Adrenal gland (tissue), 12 donors: ENCODE measurements around the gene TADA2B. TPM values are rescaled to one million over a fixed set of nuclear protein-coding genes. Genes with fewer than 3 reads are reported as not detected.
"Not testable (repeated sequence)": the region's sequence is repeated elsewhere in the genome, so short reads cannot be mapped to it uniquely, and the experiment has no call there.

ENCODE experiments used
- DNase-seq, 7 donors: peaks; one replicate each; pipeline ENCODE4 v3.0.0-alpha.2; 2019 to 2020
- H3K27ac ChIP-seq, 5 donors: fragments of 200-600 bp; sonication (generic) in 4 of 5; 1 replicate in 3 of 5; 2 replicates in 2 of 5; pipeline versions ENCODE4 v1.5.1 to v1.8.0; 2016 to 2020; ENCODE audit warnings: mild to moderate bottlenecking in 1 of 5
- H3K27me3 ChIP-seq: fragments of 200-600 bp; 2 replicates; pipeline ENCODE4 v1.8.0; 2021
- H3K36me3 ChIP-seq, 2 donors: fragments of 200-600 bp; replicated peaks in 1 of 2; 1 replicate in 1 of 2; 2 replicates in 1 of 2; pipeline versions ENCODE4 v1.5.1 to v1.8.0; 2018 to 2022
- H3K4me1 ChIP-seq, 2 donors: fragments of 200-600 bp; replicated peaks in 1 of 2; 1 replicate in 1 of 2; 2 replicates in 1 of 2; pipeline versions ENCODE4 v1.5.1 to v1.8.0; 2018 to 2021
- H3K4me3 ChIP-seq, 4 donors: fragments of 200-600 bp; sonication (generic) in 3 of 4; one replicate each; pipeline ENCODE4 v1.5.1; 2016 to 2018
- H3K9me3 ChIP-seq, 3 donors: fragments of 200-600 bp; sonication (generic) in 1 of 3; replicated peaks in 1 of 3; 1 replicate in 2 of 3; 2 replicates in 1 of 3; pipeline versions ENCODE4 v1.5.1 to v1.8.0; 2016 to 2021
- CTCF ChIP-seq, 6 experiments: fragments of 450-650 bp in 4 of 6; fragments of 200-600 bp in 2 of 6; sonication (generic) in 1 of 6; IDR thresholded peaks; 1 replicate in 5 of 6; 2 replicates in 1 of 6; pipeline versions ENCODE4 v1.5.1 to v1.8.0; 2016 to 2021; ENCODE audit warnings: antibody characterized with exemption in 6 of 6, mild to moderate bottlenecking in 2 of 6, moderate library complexity in 1 of 6
- POLR2A ChIP-seq, 2 donors: fragments of 450-650 bp; IDR thresholded peaks; one replicate each; pipeline ENCODE4 v1.6.1; 2017; ENCODE audit warnings: antibody characterized with exemption in 2 of 2, mild to moderate bottlenecking in 2 of 2, moderate library complexity in 1 of 2
- WGBS, 4 donors: extraction: QIAGEN DNeasy Blood & Tissue Kit in 2 of 4; methylation state at CpG; one replicate each; pipeline versions ENCODE4 v1.1.5 to v1.1.7; 2013 to 2017; 5-methylcytosine and 5-hydroxymethylcytosine counted together
- intact Hi-C, 2 donors: fragments of 100-400 bp; cut with DNase I; formaldehyde crosslinking; loops; one replicate each; pipeline versions ENCODE4 v1.14.1 to v1.15.0; 2022 to 2023
- polyA plus RNA-seq, 3 donors: library from polyadenylated mRNA; stranded (reverse); fragments of 200-250 nt in 2 of 3; fragments of 350-450 nt in 1 of 3; fragmentation: Illumina TruSeq in 1 of 3; extraction: RNeasy Lipid Tissue Mini Kit (QIAGEN cat#74804) in 1 of 3; gene quantifications; one replicate each; pipeline ENCODE4 v1.2.3, GENCODE V29; 2013 to 2014
- total RNA-seq, 9 donors: library from RNA; depleted of rRNA in 4 of 9; stranded (reverse); fragments of >200 nt in 4 of 9; fragments of 120-200 nt in 1 of 9; fragmentation: NEBNext Ultra II Directional in 1 of 9; extraction: Animal tissue kit (Norgen Biotek cat#: 25700) in 1 of 9; gene quantifications; one replicate each; pipeline versions ENCODE4 v1.1.0 to v1.2.4, GENCODE V29; 2013 to 2023
- donor health status: healthy with polysubstance abuse.
- donor health status: Bipolar disorder and iron deficiency.
- donor health status: DM: yes; HTN: yes; CAD: no.
- donor health status: DM: no; HTN: no; CAD: no.
- donor health status: DM: no; HTN: no; CAD: no.
- donor health status: DM: yes; HTN: yes; CAD: no.

Gene TADA2B
- total and polyA plus RNA-seq, 12 donors: 13.3 to 60.8 (median 32.4) TPM

- Histone ChIP-seq H3K4me3 (peak overlapping the region in 1 of 4 donors; percentile 48), H3K9me3 (peaks cover 0 to 13% (median 0%) of the 10 kb centered on the region in 3 donors), H3K27ac (peak overlapping the region in 3 of 5 donors; percentile 2 to 61 (median 5)), H3K4me1 (peaks cover 8 to 13% of the 10 kb centered on the region in 2 donors)
- H3K27me3 ChIP-seq, H3K36me3 ChIP-seq, intact Hi-C loops: not testable (repeated sequence)
- peak in 6 of 7 donors; percentile 54 to 81 (median 71) for DNase-seq
- 19 to 32% (median 24%) methylated on average over 9 of the region's 9 CpGs for WGBS, 4 donors
- peak in 1 of 2 donors; percentile 60 for TF ChIP-seq POLR2A (IDR thresholded peaks at IDR 0.05)
These were observed 41.4 kb downstream of the TADA2B start for GRCh38 chr4:7084564-7084961.

GRCh38 chr4:7086384-7086783, 43.2 kb downstream of the TADA2B start:
- no peak overlapping the region for H3K27ac ChIP-seq
- intact Hi-C loops: no loop called here
- peaks cover 0 to 13% (median 0%) of the 10 kb centered on the region in 3 donors for H3K9me3 ChIP-seq
- peaks cover 13 to 22% of the 10 kb centered on the region in 2 donors for H3K4me1 ChIP-seq
- H3K27me3 ChIP-seq: no peaks in the 10 kb centered on the region
- H3K4me3 ChIP-seq: no peak overlapping the region
- TF ChIP-seq CTCF (IDR thresholded peaks at IDR 0.05): no peak
- no peak for TF ChIP-seq POLR2A (IDR thresholded peaks at IDR 0.05)
- H3K36me3 ChIP-seq: no peaks in the 10 kb centered on the region
- no peak for DNase-seq
- WGBS, 4 donors: 17 to 42% (median 29%) methylated on average over 1 of the region's 1 CpG

- TF ChIP-seq POLR2A (IDR thresholded peaks at IDR 0.05) (no peak), CTCF (IDR thresholded peaks at IDR 0.05) (no peak)
- no peaks in the 10 kb centered on the region for H3K36me3 ChIP-seq
- DNase-seq: peak in 1 of 7 donors; percentile 21
These were observed 43.9 kb downstream of the TADA2B start for GRCh38 chr4:7087036-7087435.

GRCh38 chr4:7089213-7089986, 46.2 kb downstream of the TADA2B start:
- peaks cover 13 to 25% of the 10 kb centered on the region in 2 donors for H3K4me1 ChIP-seq
- H3K27ac ChIP-seq: peak overlapping the region in 3 of 5 donors; percentile 27 to 55 (median 42)
- no peaks in the 10 kb centered on the region for H3K36me3 ChIP-seq
- 28 to 40% (median 37%) methylated on average over 5 of the region's 5 CpGs for WGBS, 4 donors
- intact Hi-C loops: no loop called here
- no peak overlapping the region for H3K4me3 ChIP-seq
- no peaks in the 10 kb centered on the region for H3K27me3 ChIP-seq
- peak in 2 of 7 donors; percentile 36 to 56 for DNase-seq
- no peak for TF ChIP-seq POLR2A (IDR thresholded peaks at IDR 0.05)
- TF ChIP-seq CTCF (IDR thresholded peaks at IDR 0.05): no peak
- peaks cover 0 to 13% (median 0%) of the 10 kb centered on the region in 3 donors for H3K9me3 ChIP-seq

More at GRCh38 chr4:7087036-7087435, 43.9 kb downstream of the TADA2B start:
- 73 to 91% (median 82%) methylated on average over 3 of the region's 3 CpGs for WGBS, 4 donors
- Histone ChIP-seq H3K4me3 (no peak overlapping the region), H3K4me1 (peaks cover 13 to 25% of the 10 kb centered on the region in 2 donors), H3K27me3 (no peaks in the 10 kb centered on the region), H3K27ac (no peak overlapping the region), H3K9me3 (peaks cover 0 to 13% (median 0%) of the 10 kb centered on the region in 3 donors)
- intact Hi-C loops: no loop called here
